ENCODE data around the gene CLIC6.

DNA sequence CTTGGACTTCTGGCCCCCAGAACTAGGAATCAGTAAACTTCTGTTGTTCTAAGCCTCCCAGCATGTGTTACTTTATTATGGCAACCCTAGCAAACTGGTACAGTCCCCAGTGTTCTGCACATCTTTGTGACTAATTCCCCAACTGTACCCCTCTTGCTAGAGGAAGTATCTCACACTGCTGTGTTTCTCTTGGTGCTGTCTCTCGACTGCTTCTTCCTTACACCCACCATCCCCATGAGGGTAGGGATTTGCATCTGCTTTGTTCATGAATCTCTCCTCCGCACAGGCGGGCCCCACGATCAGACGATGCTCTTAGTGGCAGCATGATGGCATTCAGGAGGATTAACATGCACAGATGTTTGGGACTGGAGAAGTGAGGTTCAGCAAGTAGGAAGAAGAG is 46.7 kb downstream of the CLIC6 start:
- TF ChIP-seq CEBPB (IDR thresholded peaks at IDR 0.05; ENCODE audit: low read depth, low read length) (no peak), POLR2A (IDR thresholded peaks at IDR 0.05; ENCODE audit: low read depth, low read length) (no peak), CHD1 (IDR thresholded peaks at IDR 0.05; ENCODE audit: low read depth, low read length) (no peak), RAD21 (IDR thresholded peaks at IDR 0.05; ENCODE audit: low read length) (no peak), RCOR1 (IDR thresholded peaks at IDR 0.05; ENCODE audit: insufficient replicate concordance, low read length) (no peak), RFX5 (IDR thresholded peaks at IDR 0.05; ENCODE audit: low read depth, low read length) (no peak), MXI1 (IDR thresholded peaks at IDR 0.05; ENCODE audit: borderline replicate concordance, low read depth, low read length) (no peak), MAFK (IDR thresholded peaks at IDR 0.05; ENCODE audit: low read depth, low read length) (no peak), SMC3 (IDR thresholded peaks at IDR 0.05; ENCODE audit: low read depth, low read length) (no peak), MAZ (IDR thresholded peaks at IDR 0.05; ENCODE audit: borderline replicate concordance, low read depth, low read length) (no peak), NFE2L2 (IDR thresholded peaks at IDR 0.05; ENCODE audit: low read depth, low read length) (no peak)
- TF ChIP-seq, protein P1, sequence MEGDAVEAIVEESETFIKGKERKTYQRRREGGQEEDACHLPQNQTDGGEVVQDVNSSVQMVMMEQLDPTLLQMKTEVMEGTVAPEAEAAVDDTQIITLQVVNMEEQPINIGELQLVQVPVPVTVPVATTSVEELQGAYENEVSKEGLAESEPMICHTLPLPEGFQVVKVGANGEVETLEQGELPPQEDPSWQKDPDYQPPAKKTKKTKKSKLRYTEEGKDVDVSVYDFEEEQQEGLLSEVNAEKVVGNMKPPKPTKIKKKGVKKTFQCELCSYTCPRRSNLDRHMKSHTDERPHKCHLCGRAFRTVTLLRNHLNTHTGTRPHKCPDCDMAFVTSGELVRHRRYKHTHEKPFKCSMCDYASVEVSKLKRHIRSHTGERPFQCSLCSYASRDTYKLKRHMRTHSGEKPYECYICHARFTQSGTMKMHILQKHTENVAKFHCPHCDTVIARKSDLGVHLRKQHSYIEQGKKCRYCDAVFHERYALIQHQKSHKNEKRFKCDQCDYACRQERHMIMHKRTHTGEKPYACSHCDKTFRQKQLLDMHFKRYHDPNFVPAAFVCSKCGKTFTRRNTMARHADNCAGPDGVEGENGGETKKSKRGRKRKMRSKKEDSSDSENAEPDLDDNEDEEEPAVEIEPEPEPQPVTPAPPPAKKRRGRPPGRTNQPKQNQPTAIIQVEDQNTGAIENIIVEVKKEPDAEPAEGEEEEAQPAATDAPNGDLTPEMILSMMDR (conservative IDR thresholded peaks at IDR 0.05; ENCODE audit: low read depth, low read length) = no peak
- TF ChIP-seq, protein P2, sequence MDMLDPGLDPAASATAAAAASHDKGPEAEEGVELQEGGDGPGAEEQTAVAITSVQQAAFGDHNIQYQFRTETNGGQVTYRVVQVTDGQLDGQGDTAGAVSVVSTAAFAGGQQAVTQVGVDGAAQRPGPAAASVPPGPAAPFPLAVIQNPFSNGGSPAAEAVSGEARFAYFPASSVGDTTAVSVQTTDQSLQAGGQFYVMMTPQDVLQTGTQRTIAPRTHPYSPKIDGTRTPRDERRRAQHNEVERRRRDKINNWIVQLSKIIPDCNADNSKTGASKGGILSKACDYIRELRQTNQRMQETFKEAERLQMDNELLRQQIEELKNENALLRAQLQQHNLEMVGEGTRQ (IDR thresholded peaks at IDR 0.05; ENCODE audit: low read depth, low read length) = no peak
- TF ChIP-seq, protein P3, sequence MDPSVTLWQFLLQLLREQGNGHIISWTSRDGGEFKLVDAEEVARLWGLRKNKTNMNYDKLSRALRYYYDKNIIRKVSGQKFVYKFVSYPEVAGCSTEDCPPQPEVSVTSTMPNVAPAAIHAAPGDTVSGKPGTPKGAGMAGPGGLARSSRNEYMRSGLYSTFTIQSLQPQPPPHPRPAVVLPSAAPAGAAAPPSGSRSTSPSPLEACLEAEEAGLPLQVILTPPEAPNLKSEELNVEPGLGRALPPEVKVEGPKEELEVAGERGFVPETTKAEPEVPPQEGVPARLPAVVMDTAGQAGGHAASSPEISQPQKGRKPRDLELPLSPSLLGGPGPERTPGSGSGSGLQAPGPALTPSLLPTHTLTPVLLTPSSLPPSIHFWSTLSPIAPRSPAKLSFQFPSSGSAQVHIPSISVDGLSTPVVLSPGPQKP (IDR thresholded peaks at IDR 0.05; ENCODE audit: borderline replicate concordance, low read depth, low read length) = no peak

Measured in IMR-90 (cell line).